HS-5 (cell line): ENCODE measurements around the gene RPS16.
"Not testable (repeated sequence)": the region's sequence is repeated elsewhere in the genome, so short reads cannot be mapped to it uniquely, and the experiment has no call there.

Experiments used
- DNase-seq: peaks from one replicate; pipeline ENCODE4 v3.0.0-alpha.2; 2012; ENCODE audit warnings: low read depth

RPS16 gene

DNA sequence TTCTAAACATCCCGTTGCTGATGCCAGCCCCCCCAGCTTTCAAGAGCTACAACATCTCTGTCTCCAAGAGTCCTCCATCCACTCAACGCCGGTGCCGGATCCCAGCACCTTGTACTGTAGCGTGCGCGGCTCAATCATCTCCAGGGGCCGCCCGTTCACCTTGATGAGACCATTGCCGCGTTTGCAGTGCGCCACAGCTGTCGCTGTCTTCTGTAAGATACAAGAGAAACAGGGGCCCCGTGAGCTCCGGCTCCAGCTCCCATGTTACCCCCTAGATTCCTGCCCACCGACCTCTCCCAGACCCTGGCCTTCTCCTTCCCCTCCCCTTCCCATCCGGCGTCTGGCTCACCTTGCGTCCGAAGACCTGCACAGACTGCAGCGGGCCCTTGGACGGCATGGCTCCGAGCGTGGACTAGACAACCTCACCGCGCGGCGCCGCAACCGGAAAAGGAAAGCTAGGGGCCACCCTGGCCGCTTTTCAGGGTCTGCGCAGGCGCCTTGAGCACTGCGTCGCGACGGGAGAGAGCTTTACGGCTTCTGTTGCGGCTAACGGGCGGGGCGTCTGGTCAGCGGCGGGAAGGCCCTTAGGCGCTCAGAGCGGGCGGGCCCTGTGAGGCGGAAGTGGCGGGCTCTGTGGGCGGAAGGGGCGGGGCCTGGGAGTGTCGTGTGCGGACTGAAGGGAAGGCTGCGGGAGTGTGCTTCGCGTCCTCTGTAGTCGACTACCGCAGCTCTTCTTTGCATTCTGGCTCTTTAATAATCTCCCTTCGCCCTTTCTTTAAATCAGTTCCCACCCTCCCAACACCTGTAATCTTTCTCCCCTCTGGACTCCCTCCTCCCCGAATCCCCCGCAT, at the start of gene RPS16:
TSS of gene RPS16 (minus strand) at position 451 of the 851 bp plus-strand sequence. CDS start at position 397, 54 bp downstream.
- DNase-seq: peak; percentile 81

DNA sequence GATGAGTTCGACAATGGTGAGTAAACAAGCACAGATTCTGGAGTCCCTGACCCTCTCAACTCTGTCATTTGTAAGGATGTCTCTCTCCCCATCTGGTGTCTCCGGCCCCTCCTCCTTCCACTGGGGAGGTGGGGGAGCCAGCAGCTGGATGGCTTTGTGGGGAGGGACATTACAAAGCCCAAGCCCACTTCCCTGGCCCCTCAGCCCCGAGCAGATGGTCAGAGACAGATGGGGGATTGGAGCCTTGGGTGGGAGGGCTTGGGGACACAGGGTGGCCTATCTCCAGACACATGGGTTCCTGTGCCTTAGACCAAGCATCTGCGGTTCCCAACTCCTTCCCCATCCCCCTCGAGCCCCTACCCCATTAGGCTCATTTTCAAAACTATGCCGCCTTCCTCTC, 47.4 kb upstream of the RPS16 start:
- no peak for DNase-seq

DNA sequence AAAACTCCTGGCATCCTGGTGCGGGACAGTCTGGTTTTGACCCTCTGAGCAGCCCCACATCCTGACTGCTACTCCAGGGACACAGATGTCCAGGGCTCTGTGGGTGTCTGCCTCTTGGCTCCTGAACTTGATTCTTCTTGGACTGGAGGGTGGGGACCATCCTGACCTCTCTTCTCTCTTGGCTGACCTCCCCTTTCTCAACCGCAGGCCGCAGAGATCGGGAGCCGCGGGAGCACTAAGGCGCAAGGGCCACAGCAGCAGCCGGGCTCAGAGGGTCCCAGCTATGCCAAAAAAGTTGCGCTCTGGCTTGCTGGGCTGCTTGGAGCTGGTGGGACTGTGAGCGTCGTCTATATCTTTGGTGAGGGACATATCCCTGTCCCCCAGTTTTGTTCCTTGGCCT, 45.9 kb upstream of the RPS16 start:
- no peak for DNase-seq

DNA sequence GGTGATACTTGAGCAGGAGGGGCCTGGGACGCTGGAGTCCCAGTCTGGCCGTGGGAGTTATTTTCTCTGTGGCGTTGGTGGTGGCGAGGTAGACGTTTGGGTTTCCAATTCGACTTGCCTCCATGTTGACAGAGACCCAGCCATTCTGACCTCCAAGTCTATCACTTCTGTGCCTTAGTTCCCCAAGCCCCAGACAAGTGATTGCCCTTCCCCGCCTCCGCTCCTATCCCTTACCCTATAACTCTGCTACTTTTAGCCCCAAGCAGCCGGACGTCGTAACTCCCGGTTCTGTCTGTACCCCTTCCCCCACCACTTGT, 45.4 kb upstream of the RPS16 start:
- no peak for DNase-seq

DNA sequence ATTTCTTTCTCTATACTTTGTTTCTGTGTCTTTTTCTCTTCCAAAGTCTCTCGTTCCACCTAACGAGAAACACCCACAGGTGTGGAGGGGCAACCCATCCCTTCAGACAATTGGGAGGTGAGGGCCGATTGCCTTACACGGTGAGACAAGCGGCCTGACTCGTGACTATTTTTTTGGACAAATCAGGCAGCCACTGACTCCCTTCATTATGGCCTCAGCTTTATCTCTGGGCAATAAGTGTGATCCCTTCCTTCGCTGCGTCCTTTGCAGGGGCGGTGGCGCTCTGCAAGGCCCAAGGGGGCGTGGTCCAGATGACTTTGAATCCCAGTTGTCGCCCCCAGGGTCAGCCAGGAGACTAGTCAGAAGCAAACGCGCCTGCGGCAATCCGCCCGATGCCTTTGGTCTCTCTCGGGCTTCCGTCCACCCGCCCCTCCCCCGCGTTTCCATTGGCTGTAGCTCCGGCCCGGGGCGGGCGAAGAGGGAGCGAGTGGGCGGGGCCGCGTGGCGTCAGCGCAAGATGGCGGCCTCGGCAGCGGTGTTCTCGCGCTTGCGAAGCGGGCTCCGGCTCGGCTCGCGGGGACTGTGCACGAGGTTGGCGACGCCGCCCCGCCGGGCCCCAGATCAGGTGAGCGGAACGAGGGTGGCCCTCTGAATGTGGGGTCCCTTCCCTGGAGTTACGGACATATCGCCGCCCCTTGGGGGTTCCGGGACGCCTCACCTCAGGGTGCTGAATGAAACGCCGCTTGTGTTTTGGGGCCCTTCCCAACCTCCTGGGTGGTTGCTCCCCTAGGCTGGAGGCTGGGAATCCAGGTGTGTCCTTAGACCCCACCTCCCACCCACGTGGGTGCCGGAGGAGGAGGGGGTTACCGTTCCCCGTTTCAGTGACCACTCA, 44.8 kb upstream of the RPS16 start, which contains the start of gene TIMM50:
TSS of gene TIMM50 (plus strand) at position 502 of the 892 bp plus-strand sequence. CDS start at position 518, 16 bp downstream.
- DNase-seq: peak; percentile 74

DNA sequence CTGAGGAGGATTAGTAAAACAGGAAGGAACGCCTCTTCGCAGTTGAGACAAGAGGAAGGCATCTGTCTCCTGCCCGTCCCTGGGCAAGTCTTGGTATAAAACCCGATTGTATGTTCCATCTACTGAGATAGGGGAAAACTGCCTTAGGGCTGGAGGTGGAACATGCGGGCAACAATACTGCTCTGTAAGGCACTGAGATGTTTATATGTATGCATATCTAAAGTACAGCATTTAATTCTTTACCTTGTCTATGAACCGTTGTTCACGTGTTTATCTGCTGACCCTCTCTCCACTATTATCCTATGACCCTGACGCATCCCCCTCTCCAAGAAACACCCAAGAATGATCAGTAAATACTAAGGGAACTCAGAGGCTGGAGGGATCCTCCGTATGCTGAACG, 44.2 kb upstream of the RPS16 start:
- no peak for DNase-seq

DNA sequence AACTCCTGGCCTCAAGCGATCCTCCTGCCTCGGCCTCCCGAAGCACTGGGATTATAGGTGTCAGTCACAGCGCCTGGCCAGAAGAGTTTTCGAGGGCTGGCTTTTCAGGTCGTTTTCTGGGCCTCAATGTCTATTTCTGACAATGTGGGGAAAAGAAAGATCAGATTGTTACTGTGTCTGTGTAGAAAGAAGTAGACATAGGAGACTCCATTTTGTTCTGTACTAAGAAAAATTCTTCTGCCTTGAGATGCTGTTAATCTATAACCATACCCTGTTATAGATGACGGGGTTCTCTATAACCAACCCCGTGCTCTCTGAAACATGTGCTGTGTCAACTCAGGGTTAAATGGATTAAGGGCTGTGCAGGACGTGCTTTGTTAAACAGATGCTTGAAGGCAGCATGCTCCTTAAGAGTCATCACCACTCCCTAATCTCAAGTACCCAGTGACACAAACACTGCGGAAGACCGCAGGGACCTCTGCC, 43.6 kb upstream of the RPS16 start:
- DNase-seq: not testable (repeated sequence)

DNA sequence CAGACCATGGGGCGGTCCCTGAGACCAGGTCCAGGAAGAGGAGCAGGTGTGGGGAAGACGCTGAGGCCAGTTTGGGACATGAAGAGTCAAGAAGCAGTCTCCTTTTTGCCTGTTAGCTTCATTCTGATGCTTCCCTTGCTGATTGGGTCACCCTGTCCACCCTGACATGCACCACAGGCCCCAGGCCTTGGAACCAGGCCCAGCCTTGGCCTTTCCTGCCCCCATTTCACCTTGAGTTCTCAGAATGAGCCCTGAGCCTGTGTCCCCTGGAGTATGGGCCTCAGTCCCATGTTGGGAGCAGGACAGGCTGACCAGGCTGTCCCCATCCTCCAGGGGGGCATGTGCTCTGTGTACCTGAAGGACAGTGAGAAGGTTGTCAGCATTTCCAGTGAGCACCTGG, 40.0 kb upstream of the RPS16 start:
- DNase-seq: no peak

DNA sequence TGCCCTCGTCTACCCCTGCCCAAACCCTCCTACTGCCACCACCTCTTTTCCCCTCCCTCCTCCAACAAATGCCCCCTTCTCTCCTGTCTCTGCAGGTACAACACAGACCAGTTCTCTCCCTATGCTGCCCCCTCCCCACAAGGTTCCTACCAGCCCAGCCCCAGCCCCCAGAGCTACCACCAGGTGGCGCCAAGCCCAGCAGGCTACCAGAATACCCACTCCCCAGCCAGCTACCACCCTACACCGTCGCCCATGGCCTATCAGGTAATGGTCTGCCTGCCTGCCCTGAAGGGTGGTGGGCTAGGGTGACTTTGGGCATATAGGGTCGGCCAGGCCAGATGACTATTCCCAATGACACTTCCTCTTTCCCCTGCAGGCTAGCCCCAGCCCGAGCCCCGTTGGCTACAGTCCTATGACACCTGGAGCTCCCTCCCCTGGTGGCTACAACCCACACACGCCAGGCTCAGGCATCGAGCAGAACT, 38.4 kb upstream of the RPS16 start:
- no peak for DNase-seq

DNA sequence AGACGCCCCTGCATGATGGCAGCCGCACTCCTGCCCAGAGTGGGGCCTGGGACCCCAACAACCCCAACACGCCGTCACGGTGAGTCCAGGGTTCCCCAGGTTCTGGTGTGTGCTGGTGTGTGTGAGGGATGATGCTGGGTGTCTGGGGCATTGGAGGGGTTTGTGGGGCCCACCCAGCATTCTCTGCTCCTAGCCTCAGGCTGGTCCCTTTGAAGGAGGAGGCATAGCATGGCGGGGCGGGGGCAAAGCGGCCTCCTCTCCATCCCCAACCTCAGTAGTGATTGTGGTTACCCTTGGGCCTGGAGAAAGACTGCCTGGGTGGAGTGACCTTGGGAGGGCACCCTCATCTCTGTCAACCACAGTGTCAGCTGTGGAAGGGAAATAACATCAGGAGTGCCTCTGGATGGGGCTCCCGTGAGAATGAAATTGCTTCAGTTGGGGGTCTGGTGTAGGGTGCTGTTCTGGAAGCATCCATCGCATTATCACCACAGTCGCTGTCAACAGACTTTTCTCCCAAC, 37.8 kb upstream of the RPS16 start:
- DNase-seq: no peak

DNA sequence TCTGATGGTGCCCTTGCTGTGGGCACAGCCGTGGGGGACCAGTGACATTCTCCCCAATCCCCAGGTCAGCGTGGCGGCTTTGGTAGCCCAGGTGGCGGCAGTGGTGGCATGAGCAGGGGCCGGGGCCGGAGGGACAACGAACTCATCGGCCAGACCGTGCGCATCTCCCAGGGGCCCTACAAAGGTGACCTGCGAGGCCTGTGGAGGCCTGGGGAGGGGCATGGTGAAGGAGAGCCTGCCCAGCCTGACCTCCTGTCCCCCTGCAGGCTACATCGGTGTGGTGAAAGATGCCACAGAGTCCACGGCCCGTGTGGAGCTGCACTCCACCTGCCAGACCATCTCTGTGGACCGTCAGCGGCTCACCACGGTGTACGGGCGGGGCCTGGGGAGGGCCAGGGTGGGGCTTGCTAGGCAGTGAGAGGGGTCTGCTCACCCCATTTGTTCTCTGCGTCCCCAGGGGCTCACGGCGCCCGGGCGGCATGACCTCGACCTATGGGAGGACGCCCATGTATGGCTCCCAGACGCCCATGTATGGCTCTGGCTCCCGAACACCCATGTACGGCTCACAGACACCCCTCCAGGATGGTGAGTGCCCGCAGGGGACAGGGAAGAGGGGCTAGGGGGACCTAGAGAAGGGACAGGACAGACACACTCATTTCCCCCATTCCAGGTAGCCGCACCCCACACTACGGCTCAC, 37.1 kb upstream of the RPS16 start:
- DNase-seq: no peak

DNA sequence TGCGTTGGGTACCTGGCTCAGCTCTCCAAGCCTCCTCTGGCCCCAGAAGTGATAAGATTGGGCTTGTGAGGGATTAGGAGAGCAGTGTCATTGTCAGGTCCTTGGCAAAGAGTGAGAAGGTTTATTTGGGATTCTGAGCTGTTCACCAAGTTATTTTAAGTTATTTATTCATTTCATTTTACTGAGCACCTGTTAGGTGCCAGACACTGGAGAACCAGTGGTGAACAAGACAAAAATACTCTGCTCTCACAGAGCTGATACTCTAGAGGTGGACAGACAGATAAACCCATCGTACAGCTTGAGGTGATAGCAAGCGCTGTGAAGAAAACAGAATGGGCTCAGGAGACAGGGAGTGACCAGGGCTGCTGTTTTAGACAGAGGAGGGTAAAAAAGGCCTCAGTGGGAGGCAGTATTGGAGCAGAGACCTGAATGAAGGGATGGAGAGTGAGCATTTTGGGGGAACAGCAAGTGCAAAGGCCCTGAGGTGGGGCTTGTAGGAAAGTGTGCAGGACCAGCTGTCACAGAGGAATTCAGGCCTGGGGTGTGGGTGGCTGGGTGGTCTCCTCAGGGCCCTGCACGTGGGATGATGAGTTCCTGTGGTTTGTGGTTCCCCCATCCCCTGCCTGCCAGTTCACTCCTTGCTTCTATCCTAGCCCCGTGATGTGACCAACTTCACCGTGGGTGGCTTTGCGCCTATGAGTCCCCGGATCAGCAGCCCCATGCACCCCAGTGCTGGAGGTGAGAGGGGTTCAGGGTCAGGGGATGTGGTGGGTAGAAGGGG, 36.2 kb upstream of the RPS16 start:
- no peak for DNase-seq

DNA sequence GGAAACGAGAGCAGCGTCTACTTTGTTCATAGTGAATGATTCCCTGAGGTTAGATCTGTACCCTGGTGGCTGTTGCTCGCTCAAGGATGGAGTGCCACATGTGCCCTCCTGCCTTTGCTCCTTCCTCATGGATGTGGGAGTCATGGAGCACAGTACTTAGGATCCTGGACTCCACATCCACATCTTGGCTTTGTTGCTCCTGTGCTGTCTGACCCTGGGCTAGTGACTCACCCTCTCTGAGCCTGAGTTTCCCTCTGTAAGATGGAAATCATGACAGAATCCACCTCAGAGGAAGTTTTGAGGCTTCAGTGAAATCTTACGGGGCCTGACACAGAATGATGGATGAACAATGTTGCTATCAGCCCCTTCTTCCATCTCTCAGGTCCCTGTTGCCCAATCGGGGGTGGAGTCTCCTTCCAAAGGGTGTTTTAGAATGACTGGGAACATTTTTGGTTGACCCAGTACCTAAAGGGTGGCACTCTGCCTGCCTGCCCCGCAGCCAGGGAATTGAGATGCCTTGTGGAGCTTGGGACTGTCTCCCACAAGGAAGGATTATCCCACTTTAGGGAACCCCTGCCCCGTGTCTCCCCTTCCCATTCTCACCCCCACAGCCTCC, 35.1 kb upstream of the RPS16 start:
- no peak for DNase-seq

DNA sequence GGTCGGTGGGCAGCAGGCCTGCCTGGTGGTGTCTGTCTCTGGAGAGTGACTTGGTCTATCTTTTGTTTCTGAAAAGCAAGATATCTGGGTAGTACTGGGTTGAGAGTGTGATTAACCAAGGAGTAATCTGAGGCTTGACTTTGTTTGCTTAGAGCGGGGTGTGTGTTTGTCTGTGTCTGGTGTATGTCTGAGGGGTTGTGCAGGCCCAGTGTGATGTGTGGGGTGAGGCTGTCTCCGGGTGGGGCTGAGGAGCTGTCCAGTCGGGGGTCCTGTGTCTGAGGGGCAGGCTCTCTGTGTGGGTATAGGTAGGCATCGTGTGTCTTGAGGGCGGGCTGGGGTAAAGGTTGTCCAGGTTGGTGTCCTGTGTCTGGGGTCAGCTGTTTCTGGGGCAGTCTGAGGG, 33.8 kb upstream of the RPS16 start:
- no peak for DNase-seq

DNA sequence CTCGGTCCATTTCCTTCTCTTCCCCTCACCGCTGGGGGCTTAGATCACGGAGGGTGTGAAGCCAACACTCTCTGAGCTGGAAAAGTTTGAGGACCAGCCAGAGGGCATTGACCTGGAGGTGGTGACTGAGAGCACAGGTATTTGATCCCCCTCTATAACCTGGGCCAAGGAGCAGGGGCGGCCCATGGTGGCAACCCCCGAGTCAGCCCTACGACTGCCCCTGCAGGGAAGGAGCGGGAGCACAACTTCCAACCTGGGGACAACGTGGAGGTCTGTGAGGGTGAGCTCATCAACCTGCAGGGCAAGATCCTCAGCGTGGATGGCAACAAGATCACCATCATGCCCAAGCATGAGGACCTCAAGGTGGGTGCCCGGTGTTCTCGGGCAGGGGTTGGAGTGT, 33.3 kb upstream of the RPS16 start:
- no peak for DNase-seq

DNA sequence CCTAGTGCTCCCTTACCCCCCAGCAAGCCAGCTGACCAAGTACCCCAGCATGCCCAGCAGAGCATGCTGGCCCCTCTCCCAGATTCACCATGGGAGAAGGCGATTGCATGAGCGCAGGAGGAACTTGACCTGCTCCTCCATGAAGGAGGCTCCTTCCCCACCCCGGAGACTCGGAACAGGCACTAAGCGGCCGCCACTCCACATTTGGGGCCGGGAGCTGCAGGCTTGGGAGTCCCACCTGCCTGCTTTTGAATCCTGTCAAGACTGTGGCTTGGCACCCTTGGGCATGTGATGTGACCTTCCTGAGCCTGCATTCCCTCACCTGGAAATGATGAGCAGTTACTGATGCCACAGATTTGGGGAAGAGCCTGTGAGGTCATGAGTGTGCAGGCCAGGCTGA, 32.2 kb upstream of the RPS16 start:
- DNase-seq: no peak

DNA sequence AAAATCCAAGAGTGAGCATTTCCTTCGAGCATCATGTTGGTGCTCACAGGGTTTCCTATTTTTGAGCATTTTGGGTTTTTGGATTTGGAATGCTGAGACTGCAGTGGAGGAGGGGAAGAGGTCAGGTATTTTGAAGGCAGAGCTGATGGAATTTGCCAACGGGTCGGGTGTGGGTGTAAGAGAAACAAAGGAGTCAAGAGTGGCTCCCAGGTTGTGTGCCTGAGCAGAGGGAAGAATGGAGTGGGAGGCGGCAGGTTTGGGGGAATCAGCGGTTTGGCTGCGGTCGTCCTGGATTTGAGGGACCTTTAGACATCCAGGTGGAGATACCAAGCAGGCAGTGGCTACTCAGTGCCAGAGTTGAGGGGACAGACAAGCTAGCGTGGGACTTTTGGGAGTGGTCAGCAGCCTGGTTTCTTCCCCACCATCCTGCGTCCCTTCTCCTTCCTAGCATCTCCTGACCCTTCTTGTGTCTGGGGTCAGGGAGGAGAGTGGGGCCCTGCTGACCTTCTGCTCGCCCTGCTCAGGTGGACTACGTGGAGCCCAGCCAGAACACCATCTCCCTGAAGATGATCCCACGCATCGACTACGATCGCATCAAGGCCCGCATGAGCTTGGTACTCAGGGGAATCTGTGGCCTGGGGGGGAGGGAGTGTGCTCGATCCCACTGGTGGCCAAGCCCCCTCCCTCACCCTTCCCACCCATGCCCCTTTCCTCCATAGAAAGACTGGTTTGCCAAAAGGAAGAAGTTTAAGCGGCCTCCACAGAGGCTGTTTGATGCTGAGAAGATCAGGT, 30.4 kb upstream of the RPS16 start:
- no peak for DNase-seq

DNA sequence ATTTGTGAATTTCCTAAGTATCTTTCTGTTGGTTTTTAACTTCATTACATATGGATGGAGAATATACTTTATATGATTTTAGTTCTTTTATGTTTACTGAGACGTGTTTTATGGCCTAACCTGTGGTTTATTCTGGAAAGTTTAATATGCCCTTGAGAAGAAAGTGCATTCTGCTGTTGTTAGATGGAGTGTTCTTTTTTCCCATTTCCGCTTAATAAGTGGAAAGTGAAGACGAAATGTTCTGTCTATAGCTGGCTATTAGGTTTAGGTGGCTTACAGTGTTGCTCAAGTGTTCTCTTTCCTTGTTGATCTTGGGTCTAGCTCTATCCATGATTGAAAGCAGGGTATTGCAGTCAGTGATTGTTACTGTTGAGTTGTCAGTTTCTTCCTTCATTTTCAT, 27.7 kb upstream of the RPS16 start:
- no peak for DNase-seq

DNA sequence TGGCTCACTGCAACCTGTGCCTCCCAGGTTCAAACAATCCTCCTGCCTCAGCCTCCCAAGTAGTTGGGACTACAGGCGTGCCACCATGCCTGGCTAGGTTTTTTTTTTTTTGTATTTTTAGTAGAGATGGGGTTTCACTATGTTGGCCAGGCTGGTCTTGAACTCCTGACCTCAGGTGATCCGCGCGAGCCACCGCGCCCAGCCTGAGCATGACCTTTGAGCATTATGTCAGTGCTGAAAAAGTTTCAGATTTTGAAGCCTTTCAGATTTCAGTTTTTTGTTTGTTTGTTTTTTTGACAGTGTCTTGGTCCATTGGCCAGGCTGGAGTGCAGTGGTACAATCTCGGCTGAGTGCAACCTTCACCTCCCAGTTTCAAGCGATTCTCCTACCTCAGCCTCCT, 15.5 kb upstream of the RPS16 start:
- DNase-seq: not testable (repeated sequence)
